Measurements from ENCODE around the gene LZTS3. TPM values are rescaled to one million over a fixed set of nuclear protein-coding genes. Genes with fewer than 3 reads are reported as not detected.
A peak's percentile ranks its signal among the peaks of the same experiment; 100 is the strongest.

Gene LZTS3
- total and polyA plus RNA-seq, 8 donors = 7.1 to 21.0 (median 9.4) TPM

GRCh38 chr20:3166913-3167342 is 6.4 kb downstream of the LZTS3 start:
- intact Hi-C loops (cut with DNase I) = no loop called here

GRCh38 chr20:3166338-3166912 is 6.9 kb downstream of the LZTS3 start:
- H3K27me3 ChIP-seq = peaks cover 0 to 40% of the 10 kb centered on the region in 2 donors
- no peak overlapping the region for H3K4me3 ChIP-seq
- no peak for DNase-seq
- no peak for ATAC-seq
- no peak for TF ChIP-seq CTCF (IDR thresholded peaks at IDR 0.05)
- no peaks in the 10 kb centered on the region for H3K9me3 ChIP-seq
- no peaks in the 10 kb centered on the region for H3K36me3 ChIP-seq
- peaks cover 0 to 13% of the 10 kb centered on the region in 2 donors for H3K4me1 ChIP-seq
- H3K27ac ChIP-seq = no peak overlapping the region
- intact Hi-C loops (cut with DNase I) = no loop called here

More at GRCh38 chr20:3166913-3167342, 6.4 kb downstream of the LZTS3 start:
- Histone ChIP-seq H3K36me3 (no peaks in the 10 kb centered on the region), H3K4me1 (peaks cover 0 to 13% of the 10 kb centered on the region in 2 donors), H3K9me3 (no peaks in the 10 kb centered on the region), H3K27me3 (peaks cover 0 to 45% of the 10 kb centered on the region in 2 donors), H3K4me3 (no peak overlapping the region), H3K27ac (no peak overlapping the region)
- TF ChIP-seq CTCF (IDR thresholded peaks at IDR 0.05) = no peak
- ATAC-seq = no peak
- no peak for DNase-seq

- TF ChIP-seq CTCF (IDR thresholded peaks at IDR 0.05) = no peak
- Histone ChIP-seq H3K27ac (no peak overlapping the region), H3K9me3 (no peaks in the 10 kb centered on the region), H3K27me3 (peaks cover 0 to 37% of the 10 kb centered on the region in 2 donors), H3K4me3 (no peak overlapping the region), H3K4me1 (peaks cover 0 to 13% of the 10 kb centered on the region in 2 donors), H3K36me3 (no peaks in the 10 kb centered on the region)
- ATAC-seq = no peak
- intact Hi-C loops (cut with DNase I) = no loop called here
- peak in 1 of 4 donors; percentile 73 for DNase-seq
These were observed 7.6 kb downstream of the LZTS3 start for GRCh38 chr20:3165473-3166337.

GRCh38 chr20:3164763-3165410 is 8.5 kb downstream of the LZTS3 start:
- TF ChIP-seq CTCF (IDR thresholded peaks at IDR 0.05) = no peak
- Histone ChIP-seq H3K4me3 (no peak overlapping the region), H3K27me3 (peaks cover 0 to 37% of the 10 kb centered on the region in 2 donors), H3K4me1 (peaks cover 0 to 18% of the 10 kb centered on the region in 2 donors), H3K36me3 (no peaks in the 10 kb centered on the region), H3K27ac (no peak overlapping the region), H3K9me3 (no peaks in the 10 kb centered on the region)
- DNase-seq = no peak
- ATAC-seq = no peak
- intact Hi-C loops (cut with DNase I) = no loop called here

All from left lung (tissue), 10 donors.